AG08395 (cell line): ENCODE results near the gene FSD2.
"Not testable (repeated sequence)": the region's sequence is repeated elsewhere in the genome, so short reads cannot be mapped to it uniquely, and the experiment has no call there.

Experiments used
- DNase-seq: peaks from one replicate; pipeline ENCODE4 v3.0.0; 2012; ENCODE audit warnings: mixed read lengths, low spot score

The FSD2 gene

DNA sequence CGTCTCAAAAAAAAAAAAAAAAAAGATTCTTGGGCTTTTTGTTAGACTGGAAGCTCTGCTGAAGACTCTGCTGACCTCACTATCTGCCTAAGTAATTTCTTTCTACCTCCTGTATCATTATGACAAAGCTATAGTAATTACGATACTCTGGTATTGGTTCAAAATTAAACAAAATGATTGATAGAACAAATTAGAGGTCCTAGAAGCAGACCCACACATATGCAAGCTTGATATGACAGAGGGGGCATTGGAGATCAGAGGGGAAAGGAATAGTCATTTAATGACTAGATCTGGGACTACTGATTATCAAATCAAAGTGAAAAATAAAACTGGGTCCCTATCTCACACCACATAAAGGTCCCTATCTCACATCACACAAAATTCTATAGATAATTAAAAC lies 74.3 kb downstream of the FSD2 start:
- DNase-seq, result no peak

GRCh38 chr15:82730022-82730530 lies 75.8 kb downstream of the FSD2 start:
- no peak for DNase-seq

GRCh38 chr15:82726816-82727215 lies 79.1 kb downstream of the FSD2 start:
- no peak for DNase-seq

DNA sequence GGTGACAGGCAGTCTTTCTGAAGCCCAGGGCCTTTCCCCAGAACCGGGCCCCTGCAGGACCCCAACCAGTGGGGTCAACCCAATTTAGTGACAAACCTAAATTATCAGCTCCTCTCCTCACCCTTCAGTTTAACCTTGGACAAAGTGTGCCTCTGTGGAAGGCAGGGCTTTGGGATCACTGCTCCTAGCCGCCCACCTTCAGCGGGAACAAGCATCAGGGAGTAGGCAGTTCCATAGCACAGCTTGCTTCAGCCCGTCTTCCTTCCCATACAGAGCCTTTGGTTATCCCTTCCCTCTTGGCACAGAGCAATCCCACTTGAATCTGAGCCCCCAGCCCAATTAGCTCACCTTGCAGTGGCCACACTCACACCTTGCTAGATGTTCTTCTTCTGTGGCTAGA lies 90.9 kb downstream of the FSD2 start:
- no peak for DNase-seq

GRCh38 chr15:82714016-82714415 lies 91.9 kb downstream of the FSD2 start:
- DNase-seq, result no peak

- no peak for DNase-seq
These were observed 93.8 kb downstream of the FSD2 start for GRCh38 chr15:82712036-82712435.

GRCh38 chr15:82710926-82711490 lies 94.9 kb downstream of the FSD2 start:
- no peak for DNase-seq

GRCh38 chr15:82710208-82710555 lies 95.7 kb downstream of the FSD2 start:
- DNase-seq, result no peak

DNA sequence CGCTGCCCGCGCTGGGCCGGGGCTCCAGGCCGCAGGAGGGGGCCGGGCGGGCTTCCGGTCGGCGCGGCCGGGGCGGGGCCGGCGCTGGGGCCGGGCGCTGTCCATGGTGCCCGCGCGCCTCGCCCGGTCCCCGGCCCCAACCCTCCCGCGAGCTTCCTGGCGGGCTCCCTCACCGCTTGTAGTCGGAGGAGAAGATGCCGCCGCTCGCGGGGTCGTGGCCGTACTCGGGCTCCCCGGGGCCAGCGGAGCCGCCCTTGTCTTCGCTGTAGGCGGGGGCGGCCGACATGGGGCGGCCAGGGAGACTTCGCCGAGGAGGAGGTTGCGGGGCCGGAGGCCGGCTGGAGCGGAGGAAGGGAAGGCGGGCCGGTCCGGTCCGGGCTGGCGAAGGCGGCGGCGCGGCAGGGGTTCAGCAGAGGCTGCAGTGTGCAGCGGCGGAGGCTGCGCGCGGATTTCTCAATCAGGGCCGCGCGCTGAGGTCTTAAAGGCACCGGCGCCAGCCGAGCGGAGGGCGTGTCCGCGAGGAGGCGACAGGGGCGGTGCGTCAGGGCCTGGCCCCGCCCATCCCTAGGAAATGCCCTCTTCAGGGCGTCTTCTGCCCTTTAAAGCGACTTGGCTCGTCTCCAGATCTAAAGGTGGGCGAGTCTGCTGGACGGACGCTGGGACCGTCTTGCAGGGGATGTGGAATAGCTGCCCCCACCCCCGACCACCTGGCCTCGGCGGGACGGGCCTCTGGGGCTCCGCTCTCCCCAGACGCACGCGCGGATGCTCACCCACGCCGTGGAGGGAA lies 96.3 kb downstream of the FSD2 start, which contains the start of gene AP3B2:
AP3B2 (minus strand) TSS at position 455 of the 787 bp plus-strand sequence; CDS start at position 286, 169 bp downstream.
- DNase-seq, result peak; percentile 88

GRCh38 chr15:82709081-82709420 lies 96.8 kb downstream of the FSD2 start:
- no peak for DNase-seq

GRCh38 chr15:82705856-82706255 lies 100.0 kb downstream of the FSD2 start:
- not testable (repeated sequence) for DNase-seq
